Neuronal stem cell (in vitro differentiated cells): ENCODE measurements around the gene C1QTNF9B.

Experiments used
- DNase-seq: peaks from one replicate; pipeline ENCODE4 v3.0.0-alpha.2; 2013; ENCODE audit warnings: low spot score
- H2AFZ ChIP-seq: one replicate; pipeline ENCODE4 v1.6.1; 2013; ENCODE audit warnings: mild to moderate bottlenecking, low read length, inconsistent platforms
- H2AK5ac ChIP-seq: 2 replicates; pipeline ENCODE4 v1.6.1; 2013; ENCODE audit warnings: low read depth, mild to moderate bottlenecking, inconsistent platforms, low read length, moderate library complexity, mixed read lengths
- H2BK120ac ChIP-seq: 2 replicates; pipeline ENCODE4 v1.6.1; 2013; ENCODE audit warnings: low read depth, mild to moderate bottlenecking, inconsistent platforms, low read length, moderate library complexity, mixed read lengths
- H2BK12ac ChIP-seq: one replicate; pipeline ENCODE4 v1.6.1; 2013; ENCODE audit warnings: low read length, inconsistent platforms
- H2BK15ac ChIP-seq: 2 replicates; pipeline ENCODE4 v1.6.1; 2013; ENCODE audit warnings: mild to moderate bottlenecking, low read length, inconsistent platforms, mixed read lengths
- H2BK5ac ChIP-seq: one replicate; pipeline ENCODE4 v1.6.1; 2013; ENCODE audit warnings: inconsistent platforms, mild to moderate bottlenecking, low read length, moderate library complexity
- H3K14ac ChIP-seq: one replicate; pipeline ENCODE4 v1.6.1; 2013; ENCODE audit warnings: low read length, inconsistent platforms
- H3K18ac ChIP-seq: 2 replicates; pipeline ENCODE4 v1.6.1; 2013; ENCODE audit warnings: low read length, inconsistent platforms
- H3K23ac ChIP-seq: 2 replicates; pipeline ENCODE4 v1.6.1; 2013; ENCODE audit warnings: low read depth, mild to moderate bottlenecking, mixed read lengths, low read length, inconsistent platforms; ENCODE audit not compliant: poor library complexity
- H3K27ac ChIP-seq: replicated peaks from 3 replicates; pipeline ENCODE4 v1.5.1; 2013; ENCODE audit warnings: low read length, inconsistent platforms
- H3K27me3 ChIP-seq, 3 experiments: 2 replicates each; pipeline ENCODE4 v1.6.1; 2013; ENCODE audit warnings: low read length in 3 of 3, mild to moderate bottlenecking in 2 of 3, inconsistent platforms in 1 of 3, low read depth in 1 of 3, mixed read lengths in 1 of 3, moderate library complexity in 1 of 3; ENCODE audit not compliant: control insufficient read depth in 3 of 3, insufficient read depth in 3 of 3
- H3K36me3 ChIP-seq, 2 donors: replicated peaks in 1 of 2; 2 replicates each; pipeline ENCODE4 v1.6.1; 2013; ENCODE audit warnings: low read length in 2 of 2; ENCODE audit not compliant: control insufficient read depth in 2 of 2, insufficient read depth in 2 of 2
- H3K4ac ChIP-seq: 2 replicates; pipeline ENCODE4 v1.6.1; 2013; ENCODE audit warnings: inconsistent platforms, mild to moderate bottlenecking, low read length, moderate library complexity
- H3K4me1 ChIP-seq, 2 donors: 1 replicate in 1 of 2; 2 replicates in 1 of 2; pipeline ENCODE4 v1.6.1; 2013; ENCODE audit warnings: low read length in 2 of 2, low read depth in 1 of 2; ENCODE audit not compliant: control insufficient read depth in 2 of 2, insufficient read depth in 1 of 2
- H3K4me2 ChIP-seq: one replicate; pipeline ENCODE4 v1.6.1; 2013; ENCODE audit warnings: mild to moderate bottlenecking, low read length, inconsistent platforms; ENCODE audit not compliant: insufficient read depth, poor library complexity, severe bottlenecking
- H3K4me3 ChIP-seq, 2 donors: 2 replicates each; pipeline ENCODE4 v1.5.1; 2013; ENCODE audit warnings: low read length in 2 of 2, mild to moderate bottlenecking in 2 of 2, inconsistent platforms in 1 of 2, moderate library complexity in 1 of 2
- H3K79me1 ChIP-seq: one replicate; pipeline ENCODE4 v1.6.1; 2013; ENCODE audit warnings: low read depth, mild to moderate bottlenecking, inconsistent platforms, low read length, moderate library complexity
- H3K9ac ChIP-seq: one replicate; pipeline ENCODE4 v1.6.1; 2013; ENCODE audit warnings: mild to moderate bottlenecking, low read depth, low read length, inconsistent platforms; ENCODE audit not compliant: poor library complexity
- H3K9me3 ChIP-seq, 2 donors: replicated peaks in 1 of 2; 2 replicates each; pipeline versions ENCODE3 to v1.6.1; 2013; ENCODE audit warnings: low read length in 2 of 2, mild to moderate bottlenecking in 2 of 2, inconsistent platforms in 1 of 2, low read depth in 1 of 2, mixed read lengths in 1 of 2, moderate library complexity in 1 of 2; ENCODE audit not compliant: control insufficient read depth in 2 of 2, insufficient read depth in 1 of 2
- H4K8ac ChIP-seq: one replicate; pipeline ENCODE4 v1.6.1; 2013; ENCODE audit warnings: low read depth, mild to moderate bottlenecking, inconsistent platforms, low read length, moderate library complexity
- H4K91ac ChIP-seq: one replicate; pipeline ENCODE4 v1.6.1; 2013; ENCODE audit warnings: low read length, low read depth, mild to moderate bottlenecking, inconsistent platforms; ENCODE audit not compliant: poor library complexity
- WGBS, 2 donors: extraction: QIAGEN DNeasy Blood & Tissue Kit; methylation state at CpG; one replicate each; pipeline ENCODE4 v1.1.7; 2013; ENCODE audit warnings: missing lambda C conversion rate in 2 of 2, mixed read lengths in 1 of 2; ENCODE audit not compliant: insufficient read length in 2 of 2, insufficient replicate concordance in 1 of 2; ENCODE audit errors: extremely low coverage in 2 of 2; 5-methylcytosine and 5-hydroxymethylcytosine counted together

C1QTNF9B gene

GRCh38 chr13:23905766-23906165 is 8.5 kb upstream of the C1QTNF9B start:
- H3K14ac ChIP-seq: no peak overlapping the region
- H4K91ac ChIP-seq: no peak overlapping the region
- H3K27ac ChIP-seq: no peak overlapping the region
- H2AK5ac ChIP-seq: no peak overlapping the region
- H3K9ac ChIP-seq: no peak overlapping the region
- no peaks in the 10 kb centered on the region for H3K79me1 ChIP-seq
- peak overlapping the region; percentile 18 for H2AFZ ChIP-seq
- WGBS, 2 donors: no CpG with 5 or more reads among the region's 2 CpGs
- H3K4me3 ChIP-seq: no peak overlapping the region
- no peak overlapping the region for H3K23ac ChIP-seq
- H2BK120ac ChIP-seq: no peak overlapping the region
- no peaks in the 10 kb centered on the region for H3K4me1 ChIP-seq
- DNase-seq: no peak
- no peak overlapping the region for H2BK15ac ChIP-seq
- no peak overlapping the region for H3K4ac ChIP-seq
- peaks cover 0 to 8% (median 0%) of the 10 kb centered on the region in 3 experiments for H3K27me3 ChIP-seq
- no peak overlapping the region for H3K18ac ChIP-seq
- no peaks in the 10 kb centered on the region for H3K36me3 ChIP-seq
- no peak overlapping the region for H4K8ac ChIP-seq
- no peak overlapping the region for H3K4me2 ChIP-seq
- no peaks in the 10 kb centered on the region for H3K9me3 ChIP-seq
- no peak overlapping the region for H2BK12ac ChIP-seq
- H2BK5ac ChIP-seq: no peak overlapping the region

GRCh38 chr13:23903906-23904280 is 6.6 kb upstream of the C1QTNF9B start:
- H4K91ac ChIP-seq: no peak overlapping the region
- WGBS, 2 donors: no CpG with 5 or more reads among the region's 16 CpGs

GRCh38 chr13:23902975-23903905 is 5.9 kb upstream of the C1QTNF9B start:
- DNase-seq: no peak
- H3K23ac ChIP-seq: no peak overlapping the region
- H4K8ac ChIP-seq: no peak overlapping the region
- H3K27ac ChIP-seq: no peak overlapping the region
- no peak overlapping the region for H2AFZ ChIP-seq
- peak overlapping the region; percentile 67 for H2BK15ac ChIP-seq
- H2AK5ac ChIP-seq: peak overlapping the region; percentile 63
- H3K27me3 ChIP-seq: peaks cover 0 to 8% (median 0%) of the 10 kb centered on the region in 3 experiments
- no CpG with 5 or more reads among the region's 67 CpGs for WGBS, 2 donors
- H3K9ac ChIP-seq: no peak overlapping the region
- no peak overlapping the region for H3K4ac ChIP-seq
- no peaks in the 10 kb centered on the region for H3K36me3 ChIP-seq
- peak overlapping the region; percentile 89 for H3K18ac ChIP-seq
- H3K79me1 ChIP-seq: no peaks in the 10 kb centered on the region
- no peaks in the 10 kb centered on the region for H3K4me1 ChIP-seq
- H3K4me3 ChIP-seq: peak overlapping the region in 1 of 2 donors; percentile 38
- no peak overlapping the region for H2BK120ac ChIP-seq
- H3K9me3 ChIP-seq: no peaks in the 10 kb centered on the region
- H3K4me2 ChIP-seq: peak overlapping the region; percentile 18
- no peak overlapping the region for H4K91ac ChIP-seq
- no peak overlapping the region for H2BK5ac ChIP-seq
- no peak overlapping the region for H2BK12ac ChIP-seq
- no peak overlapping the region for H3K14ac ChIP-seq

More at GRCh38 chr13:23903906-23904280, 6.6 kb upstream of the C1QTNF9B start:
- no peaks in the 10 kb centered on the region for H3K9me3 ChIP-seq
- H2BK12ac ChIP-seq: no peak overlapping the region
- H3K18ac ChIP-seq: peak overlapping the region; percentile 48
- no peak overlapping the region for H3K14ac ChIP-seq
- H3K27me3 ChIP-seq: peaks cover 0 to 8% (median 0%) of the 10 kb centered on the region in 3 experiments
- peak overlapping the region; percentile 70 for H2AFZ ChIP-seq
- no peaks in the 10 kb centered on the region for H3K79me1 ChIP-seq
- H4K8ac ChIP-seq: no peak overlapping the region
- H3K23ac ChIP-seq: no peak overlapping the region
- no peak overlapping the region for H2BK5ac ChIP-seq
- H2BK120ac ChIP-seq: no peak overlapping the region
- H3K27ac ChIP-seq: no peak overlapping the region
- no peak overlapping the region for H3K4ac ChIP-seq
- H2BK15ac ChIP-seq: peak overlapping the region; percentile 67
- no peak for DNase-seq
- peak overlapping the region; percentile 11 for H3K4me2 ChIP-seq
- H3K4me3 ChIP-seq: peak overlapping the region in 1 of 2 donors; percentile 38
- peak overlapping the region; percentile 56 for H2AK5ac ChIP-seq
- no peak overlapping the region for H3K9ac ChIP-seq
- H3K36me3 ChIP-seq: no peaks in the 10 kb centered on the region
- H3K4me1 ChIP-seq: no peaks in the 10 kb centered on the region

GRCh38 chr13:23901365-23901764 is 4.1 kb upstream of the C1QTNF9B start:
- WGBS, 2 donors: no CpG with 5 or more reads among the region's 4 CpGs
- H3K36me3 ChIP-seq: no peaks in the 10 kb centered on the region
- no peak overlapping the region for H3K4ac ChIP-seq
- no peaks in the 10 kb centered on the region for H3K9me3 ChIP-seq
- H2BK12ac ChIP-seq: no peak overlapping the region
- H2BK15ac ChIP-seq: no peak overlapping the region
- H2AFZ ChIP-seq: no peak overlapping the region
- H2BK5ac ChIP-seq: no peak overlapping the region
- no peak overlapping the region for H2AK5ac ChIP-seq
- no peak overlapping the region for H3K9ac ChIP-seq
- DNase-seq: no peak
- H3K14ac ChIP-seq: no peak overlapping the region
- H4K8ac ChIP-seq: no peak overlapping the region
- H3K27ac ChIP-seq: no peak overlapping the region
- H3K23ac ChIP-seq: no peak overlapping the region
- H3K4me2 ChIP-seq: no peak overlapping the region
- no peak overlapping the region for H2BK120ac ChIP-seq
- peaks cover 0 to 10% (median 0%) of the 10 kb centered on the region in 3 experiments for H3K27me3 ChIP-seq
- no peak overlapping the region for H4K91ac ChIP-seq
- H3K4me3 ChIP-seq: no peak overlapping the region
- H3K79me1 ChIP-seq: peaks cover 3% of the 10 kb centered on the region
- H3K18ac ChIP-seq: no peak overlapping the region
- H3K4me1 ChIP-seq: no peaks in the 10 kb centered on the region
